ENCODE results near the gene DCAF4.

Gene DCAF4, protein sequence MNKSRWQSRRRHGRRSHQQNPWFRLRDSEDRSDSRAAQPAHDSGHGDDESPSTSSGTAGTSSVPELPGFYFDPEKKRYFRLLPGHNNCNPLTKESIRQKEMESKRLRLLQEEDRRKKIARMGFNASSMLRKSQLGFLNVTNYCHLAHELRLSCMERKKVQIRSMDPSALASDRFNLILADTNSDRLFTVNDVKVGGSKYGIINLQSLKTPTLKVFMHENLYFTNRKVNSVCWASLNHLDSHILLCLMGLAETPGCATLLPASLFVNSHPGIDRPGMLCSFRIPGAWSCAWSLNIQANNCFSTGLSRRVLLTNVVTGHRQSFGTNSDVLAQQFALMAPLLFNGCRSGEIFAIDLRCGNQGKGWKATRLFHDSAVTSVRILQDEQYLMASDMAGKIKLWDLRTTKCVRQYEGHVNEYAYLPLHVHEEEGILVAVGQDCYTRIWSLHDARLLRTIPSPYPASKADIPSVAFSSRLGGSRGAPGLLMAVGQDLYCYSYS

DNA sequence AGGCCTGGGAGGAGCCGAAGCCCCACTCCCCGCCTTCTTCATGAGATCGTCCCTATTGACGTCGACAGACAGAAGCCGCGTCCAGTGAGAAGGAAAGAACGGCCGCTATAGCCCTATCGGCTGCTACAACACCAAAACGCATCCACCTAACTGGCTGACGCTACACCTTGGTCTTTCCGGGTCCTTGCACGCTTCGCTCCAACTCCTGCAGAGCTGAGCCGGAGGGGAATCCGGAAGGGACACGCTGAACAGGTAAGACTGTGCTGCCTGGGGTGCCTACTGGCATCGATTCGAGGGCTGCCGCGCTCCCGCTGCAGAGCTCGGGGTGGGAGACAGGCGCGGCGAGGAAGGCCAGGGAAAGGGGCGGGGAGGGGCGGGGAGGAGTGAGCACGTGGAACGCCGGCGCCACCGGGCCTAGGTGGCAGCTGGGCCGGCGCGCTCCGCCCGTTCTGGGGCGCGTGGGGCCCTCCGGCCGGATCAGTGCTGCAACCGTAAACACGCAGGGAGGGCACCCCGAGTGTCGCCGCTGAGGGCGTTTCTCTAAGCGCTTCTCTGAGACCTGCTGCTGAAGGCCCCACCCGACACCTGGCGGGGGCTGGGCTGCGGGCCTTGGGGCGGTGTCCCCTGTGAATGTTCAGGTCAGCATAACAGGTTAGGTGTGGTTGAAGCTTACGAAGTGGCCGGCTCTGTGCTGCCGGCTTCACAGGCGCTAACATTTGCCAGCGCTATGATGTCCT lies at the start of gene DCAF4:
Gene DCAF4, plus strand, starts transcription at position 173 of the 737 bp plus-strand sequence. CDS start 11,515 bp downstream, outside the sequence.
- in situ Hi-C loops (cut with MboI; ENCODE audit: low pct_unique_long_range_greater_than_20kb, low sequenced_read_pairs) = no loop called here
- DNase-seq = peak; percentile 95

DNA sequence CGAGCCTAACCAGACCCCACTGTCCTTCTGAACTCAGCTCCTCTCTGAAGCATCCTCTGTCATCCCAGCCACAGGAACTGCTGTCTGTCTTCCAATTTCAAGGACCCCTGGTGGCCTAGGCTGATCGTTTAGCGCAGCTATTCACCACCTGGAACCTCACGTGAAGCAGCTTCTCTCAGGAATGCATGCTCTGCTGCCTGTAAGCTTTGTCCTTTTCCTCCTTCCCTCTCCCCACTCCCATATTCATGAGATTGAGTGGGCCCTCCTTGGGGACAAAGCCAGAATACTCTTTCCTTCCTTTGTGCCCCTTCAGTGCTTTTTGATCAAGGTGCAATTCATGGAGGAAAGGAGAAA lies 49.6 kb upstream of the DCAF4 start:
- DNase-seq = no peak
- in situ Hi-C loops (cut with MboI; ENCODE audit: low pct_unique_long_range_greater_than_20kb, low sequenced_read_pairs) = loop anchor here (25.0 kb wide), 1 partner anchor 364 kb away; no protein-coding TSS in a partner anchor

DNA sequence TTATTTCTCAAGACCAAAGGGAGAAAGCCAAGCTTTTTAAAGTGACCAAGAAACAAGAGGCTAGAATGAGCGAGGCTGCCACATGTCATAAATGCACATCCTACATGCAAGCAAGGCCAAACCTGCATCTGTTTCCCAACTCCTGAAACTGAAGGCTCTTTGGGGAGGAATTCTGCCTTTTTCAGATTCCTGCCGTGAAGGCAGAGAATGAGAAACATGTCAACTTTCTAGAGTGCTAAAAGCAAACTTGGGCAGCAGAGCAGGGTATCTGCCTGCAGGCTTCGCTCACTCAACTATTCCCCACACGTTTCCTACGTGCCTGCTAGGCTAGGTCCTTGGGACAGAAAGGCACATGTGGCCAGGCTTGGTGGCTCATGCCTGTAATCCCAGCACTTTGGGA lies 47.5 kb upstream of the DCAF4 start:
- no peak for DNase-seq
- in situ Hi-C loops (cut with MboI; ENCODE audit: low pct_unique_long_range_greater_than_20kb, low sequenced_read_pairs) = loop anchor here (25.0 kb wide), 1 partner anchor 366 kb away; no protein-coding TSS in a partner anchor

DNA sequence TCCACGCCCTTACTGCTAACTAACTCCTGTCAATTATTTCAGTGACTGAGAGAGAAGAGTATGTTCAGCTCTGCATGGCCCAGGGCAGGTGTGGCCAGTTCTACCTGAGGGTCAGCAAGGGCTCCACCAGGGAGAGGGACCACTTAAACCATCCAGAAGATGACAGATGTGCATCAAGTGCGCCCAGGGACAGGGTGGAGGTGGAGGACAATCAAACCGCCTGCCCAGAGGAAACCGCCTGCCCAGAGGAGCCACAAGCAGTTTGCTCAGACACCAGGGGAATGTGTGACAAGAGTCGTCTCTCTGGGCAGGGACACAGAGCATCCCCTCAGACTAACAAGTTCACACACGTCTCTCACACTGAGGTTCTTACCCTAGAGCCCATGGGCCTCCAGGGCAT lies 46.8 kb upstream of the DCAF4 start:
- DNase-seq = no peak
- in situ Hi-C loops (cut with MboI; ENCODE audit: low pct_unique_long_range_greater_than_20kb, low sequenced_read_pairs) = loop anchor here (25.0 kb wide), 1 partner anchor 367 kb away; no protein-coding TSS in a partner anchor

DNA sequence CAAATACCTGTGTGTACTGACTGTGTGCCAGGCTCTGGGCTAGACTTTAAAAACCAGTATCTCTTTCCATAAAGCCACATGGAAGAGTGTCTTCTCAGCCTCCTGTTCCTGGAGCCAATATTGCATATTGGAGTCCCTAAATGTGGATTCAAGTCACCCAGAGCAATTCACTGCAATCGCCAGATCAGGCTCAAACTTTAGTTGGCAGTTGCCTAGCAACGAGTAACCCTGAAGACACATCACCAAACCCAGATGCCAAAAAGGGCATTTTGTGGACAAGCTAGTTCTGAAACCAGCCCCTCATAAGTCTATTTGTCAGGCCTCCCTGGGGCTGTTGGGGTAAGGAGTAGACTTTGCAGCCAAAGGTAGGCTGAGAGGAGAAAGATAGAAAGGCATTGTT lies 46.1 kb upstream of the DCAF4 start:
- DNase-seq = no peak

DNA sequence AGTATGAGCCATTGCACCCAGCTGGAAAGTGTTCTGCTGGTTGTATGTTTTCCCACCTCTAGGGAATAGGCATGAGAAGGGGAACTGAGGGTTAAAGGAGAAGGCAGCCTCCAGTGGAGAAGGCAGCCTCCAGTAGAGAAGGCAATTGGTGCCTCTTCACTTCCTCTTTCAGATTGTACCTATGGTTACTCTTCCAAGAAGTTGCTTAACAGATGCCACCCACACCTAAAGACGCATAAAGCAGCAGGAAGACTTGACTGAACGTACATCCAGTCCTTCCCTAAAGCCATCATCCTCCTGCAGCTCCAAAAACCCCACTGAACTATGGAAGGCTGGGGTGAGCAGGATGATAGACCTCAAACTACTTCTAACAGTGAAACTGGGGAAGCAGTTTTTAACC lies 45.4 kb upstream of the DCAF4 start:
- peak; percentile 45 for DNase-seq
- in situ Hi-C loops (cut with MboI; ENCODE audit: low pct_unique_long_range_greater_than_20kb, low sequenced_read_pairs) = loop anchor here (25.0 kb wide), 1 partner anchor 369 kb away; no protein-coding TSS in a partner anchor

More for the DNA sequence above, 46.1 kb upstream of the DCAF4 start:
- in situ Hi-C loops (cut with MboI; ENCODE audit: low pct_unique_long_range_greater_than_20kb, low sequenced_read_pairs) = loop anchor here (25.0 kb wide), 1 partner anchor 368 kb away; no protein-coding TSS in a partner anchor

DNA sequence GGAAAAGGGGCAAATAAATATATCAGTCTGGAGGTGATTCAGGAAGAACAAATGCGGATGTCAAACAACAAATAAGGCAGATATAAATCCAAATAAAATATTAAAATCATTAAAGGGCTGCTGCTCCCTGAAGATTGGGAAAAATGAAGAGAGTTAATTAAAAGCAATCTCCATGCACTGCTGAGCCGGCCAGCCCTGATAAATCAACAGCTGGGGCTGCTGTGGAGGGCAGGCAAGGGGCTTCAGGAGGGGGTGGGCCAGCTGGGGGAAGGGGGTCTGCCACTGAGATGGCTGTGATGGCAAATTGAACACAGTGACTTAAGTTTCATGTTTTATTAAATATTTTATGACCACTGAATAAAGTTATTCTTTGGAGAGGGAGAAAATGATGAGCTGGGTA lies 44.7 kb upstream of the DCAF4 start:
- in situ Hi-C loops (cut with MboI; ENCODE audit: low pct_unique_long_range_greater_than_20kb, low sequenced_read_pairs) = loop anchor here (25.0 kb wide), 1 partner anchor 369 kb away; no protein-coding TSS in a partner anchor
- DNase-seq = no peak

DNA sequence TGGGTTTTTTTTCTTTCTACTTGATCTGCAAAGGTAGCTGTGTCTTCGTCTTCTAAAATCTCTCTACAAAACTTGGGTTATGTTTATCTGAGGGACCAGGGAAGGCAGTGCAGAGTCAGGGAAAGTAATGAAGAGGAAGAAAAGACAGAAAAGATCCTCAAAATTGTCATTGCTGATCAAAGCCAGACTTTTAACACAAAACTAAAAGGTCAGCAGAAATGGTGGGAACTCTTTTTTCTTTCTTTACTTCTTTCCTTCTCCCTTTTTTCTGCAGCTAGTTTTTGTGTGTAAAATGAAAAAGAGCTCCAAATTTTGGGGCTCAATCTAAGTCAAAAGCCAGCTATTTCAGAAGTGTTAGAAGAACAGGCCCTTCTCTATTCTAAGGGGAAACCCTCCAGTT lies 44.2 kb upstream of the DCAF4 start:
- in situ Hi-C loops (cut with MboI; ENCODE audit: low pct_unique_long_range_greater_than_20kb, low sequenced_read_pairs) = loop anchor here (25.0 kb wide), 1 partner anchor 370 kb away; no protein-coding TSS in a partner anchor
- DNase-seq = no peak

DNA sequence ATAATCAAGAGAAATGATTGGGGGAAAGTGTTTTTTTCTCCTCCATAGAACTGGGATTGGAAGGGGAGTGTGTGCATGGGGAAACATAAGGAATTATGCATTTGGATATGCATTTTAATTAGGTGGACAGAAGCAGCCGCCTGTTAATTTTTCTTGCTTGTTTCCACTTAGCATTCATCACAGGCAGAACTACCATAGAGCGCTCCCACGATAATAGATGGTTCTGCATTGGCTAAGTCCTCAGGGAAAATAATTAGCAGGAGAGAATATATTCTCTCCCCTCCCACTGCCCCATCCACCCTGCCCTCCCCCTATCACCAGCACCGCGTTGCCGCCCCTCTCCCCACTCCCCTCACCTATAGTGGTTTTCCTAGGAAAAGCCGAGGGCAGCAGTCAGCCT lies 43.8 kb upstream of the DCAF4 start:
- in situ Hi-C loops (cut with MboI; ENCODE audit: low pct_unique_long_range_greater_than_20kb, low sequenced_read_pairs) = loop anchor here (25.0 kb wide), 1 partner anchor 370 kb away; no protein-coding TSS in a partner anchor
- DNase-seq = no peak

DNA sequence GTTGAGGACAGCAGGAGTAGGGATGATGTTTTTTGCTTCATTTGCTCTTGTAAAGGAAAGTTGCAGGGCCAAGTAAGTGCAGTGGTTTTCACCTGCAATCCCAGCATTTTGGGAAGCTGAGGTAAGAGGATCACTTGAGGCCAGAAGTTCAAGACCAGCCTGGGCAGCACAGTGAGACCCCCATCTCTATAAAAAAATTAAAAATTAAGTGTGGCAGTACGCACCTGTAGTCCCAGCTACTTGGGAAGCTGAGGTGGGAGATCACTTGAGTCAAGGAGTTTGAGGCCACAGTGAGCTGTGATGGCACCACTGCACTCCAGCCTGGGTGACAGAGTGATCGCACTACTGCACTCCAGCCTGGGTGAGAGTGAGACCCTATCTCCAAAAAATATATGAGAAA lies 43.2 kb upstream of the DCAF4 start:
- in situ Hi-C loops (cut with MboI; ENCODE audit: low pct_unique_long_range_greater_than_20kb, low sequenced_read_pairs) = loop anchor here (25.0 kb wide), 1 partner anchor 371 kb away; no protein-coding TSS in a partner anchor
- no peak for DNase-seq

DNA sequence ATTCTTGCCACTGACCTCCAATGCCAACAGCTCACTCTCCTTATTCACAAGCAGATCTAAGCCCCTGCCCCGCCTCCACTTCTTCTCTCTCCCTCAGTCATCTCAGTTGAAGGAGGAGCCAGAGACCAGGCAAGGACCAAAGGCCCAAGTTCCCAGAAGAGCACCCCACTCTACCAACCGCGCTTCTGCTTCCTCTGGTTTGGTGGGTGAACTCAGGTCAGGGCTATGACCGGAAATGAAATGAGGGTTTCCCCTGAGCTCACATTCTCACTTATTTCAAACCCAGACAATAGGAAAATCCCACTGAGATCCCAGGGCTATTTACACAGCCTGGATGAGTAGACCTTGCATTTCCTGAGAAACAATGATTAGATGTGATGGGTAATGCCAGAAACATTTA lies 42.3 kb upstream of the DCAF4 start:
- in situ Hi-C loops (cut with MboI; ENCODE audit: low pct_unique_long_range_greater_than_20kb, low sequenced_read_pairs) = loop anchor here (25.0 kb wide), 1 partner anchor 372 kb away; no protein-coding TSS in a partner anchor
- no peak for DNase-seq

DNA sequence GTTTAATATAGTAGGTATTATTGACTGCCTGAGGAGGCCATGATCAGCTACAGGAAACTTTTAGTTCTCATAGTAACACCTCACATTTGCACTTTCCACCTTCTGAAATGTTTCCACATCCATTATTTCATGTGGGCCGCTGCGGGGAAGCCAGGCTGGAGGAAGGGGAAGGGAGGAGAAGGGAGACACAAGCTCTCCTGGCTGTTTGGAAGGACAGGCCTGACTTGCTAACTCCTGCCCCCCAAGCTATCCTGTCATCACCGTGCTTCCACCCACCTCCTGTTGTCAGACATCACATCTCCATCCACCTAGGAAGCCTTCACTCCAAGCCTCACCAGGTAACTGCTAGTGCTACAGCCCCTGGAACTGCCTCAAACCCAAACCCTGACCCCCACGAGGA lies 41.9 kb upstream of the DCAF4 start:
- in situ Hi-C loops (cut with MboI; ENCODE audit: low pct_unique_long_range_greater_than_20kb, low sequenced_read_pairs) = loop anchor here (25.0 kb wide), 1 partner anchor 372 kb away; no protein-coding TSS in a partner anchor
- DNase-seq = no peak

DNA sequence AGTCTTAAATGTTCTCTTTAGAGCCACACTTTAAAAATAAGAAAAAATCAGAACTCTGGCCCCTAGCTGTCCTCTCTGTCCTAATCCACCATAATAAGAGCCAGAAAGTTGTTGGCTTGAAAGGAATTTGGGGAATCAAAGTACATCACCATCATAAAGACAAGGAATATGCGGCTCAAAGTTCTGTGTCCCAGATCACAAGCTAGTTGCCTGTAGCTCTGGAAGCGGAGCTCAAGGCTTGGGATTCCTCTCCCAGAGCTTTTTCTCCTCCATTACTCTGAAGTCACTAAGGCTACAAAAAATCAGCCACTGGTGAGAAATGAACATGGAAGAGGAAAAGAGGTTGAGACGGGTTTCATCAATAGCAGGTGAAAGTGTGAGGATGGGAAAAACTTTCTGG lies 38.8 kb upstream of the DCAF4 start:
- in situ Hi-C loops (cut with MboI; ENCODE audit: low pct_unique_long_range_greater_than_20kb, low sequenced_read_pairs) = loop anchor here (25.0 kb wide), 1 partner anchor 375 kb away; no protein-coding TSS in a partner anchor
- no peak for DNase-seq

DNA sequence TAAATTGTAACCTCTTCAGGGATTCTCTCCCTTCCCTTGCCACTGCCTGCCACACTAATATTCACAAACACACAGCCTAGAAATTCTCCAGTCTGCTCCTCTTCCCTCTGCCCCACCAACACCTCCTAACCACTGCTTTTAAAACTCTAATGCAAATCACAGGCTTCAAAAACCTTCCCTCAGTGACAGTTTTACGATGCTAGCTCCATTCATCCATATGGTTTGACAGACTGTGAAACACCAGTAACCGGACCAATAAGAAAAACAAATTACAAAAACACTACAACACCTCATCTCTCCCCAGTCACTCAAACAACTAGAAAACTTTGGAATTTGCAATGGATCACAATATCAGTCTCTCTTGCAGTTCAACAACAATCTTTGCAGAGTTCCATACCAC lies 38.1 kb upstream of the DCAF4 start:
- no peak for DNase-seq
- in situ Hi-C loops (cut with MboI; ENCODE audit: low pct_unique_long_range_greater_than_20kb, low sequenced_read_pairs) = loop anchor here (25.0 kb wide), 1 partner anchor 376 kb away; no protein-coding TSS in a partner anchor

DNA sequence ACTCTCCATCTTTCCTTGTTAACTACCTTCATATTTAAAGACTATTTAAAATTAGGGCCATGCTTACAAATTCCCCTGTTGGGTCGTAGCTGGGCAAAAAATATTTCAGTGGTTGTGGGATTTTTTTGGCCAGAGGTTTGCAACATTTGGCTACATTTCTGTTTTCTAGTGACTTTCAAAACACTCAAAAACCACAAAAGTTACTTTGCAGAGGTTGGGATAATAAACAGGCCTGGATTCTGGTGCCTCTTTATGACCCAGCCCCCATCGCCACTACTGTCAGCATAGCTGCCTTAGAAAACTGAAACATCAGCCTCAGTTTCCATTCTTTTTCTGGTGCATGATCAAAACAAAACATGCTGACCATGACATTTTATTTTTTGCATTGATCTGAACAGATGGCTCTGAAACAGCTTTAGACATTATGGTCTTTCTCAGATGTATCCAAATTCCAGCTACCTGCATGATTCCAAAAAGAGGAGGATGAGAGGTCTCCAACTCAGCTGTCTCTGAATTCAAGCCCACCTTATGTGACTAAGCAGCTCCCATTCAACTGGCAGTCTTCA lies 37.5 kb upstream of the DCAF4 start:
- no peak for DNase-seq
- in situ Hi-C loops (cut with MboI; ENCODE audit: low pct_unique_long_range_greater_than_20kb, low sequenced_read_pairs) = loop anchor here (25.0 kb wide), 1 partner anchor 376 kb away; no protein-coding TSS in a partner anchor

DNA sequence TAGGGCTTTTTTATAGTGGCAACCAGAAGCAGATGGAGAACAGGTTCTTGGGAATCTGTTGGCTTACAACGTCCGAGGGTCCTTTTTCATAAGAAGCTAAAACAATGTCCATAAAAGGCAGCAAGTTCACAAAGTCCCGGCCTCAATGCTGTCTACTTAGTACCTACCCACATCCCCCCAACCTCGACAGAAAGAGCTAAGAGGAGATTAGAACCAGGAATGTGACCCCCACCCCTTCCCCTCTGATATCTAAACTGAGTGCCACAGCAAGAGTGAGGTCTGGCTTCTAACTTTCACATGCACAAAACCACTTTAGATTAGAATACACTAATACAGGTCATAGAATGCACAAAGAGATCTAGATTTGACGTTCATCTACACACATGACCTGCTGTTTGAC lies 36.9 kb upstream of the DCAF4 start:
- in situ Hi-C loops (cut with MboI; ENCODE audit: low pct_unique_long_range_greater_than_20kb, low sequenced_read_pairs) = loop anchor here (25.0 kb wide), 1 partner anchor 377 kb away; no protein-coding TSS in a partner anchor
- DNase-seq = no peak

DNA sequence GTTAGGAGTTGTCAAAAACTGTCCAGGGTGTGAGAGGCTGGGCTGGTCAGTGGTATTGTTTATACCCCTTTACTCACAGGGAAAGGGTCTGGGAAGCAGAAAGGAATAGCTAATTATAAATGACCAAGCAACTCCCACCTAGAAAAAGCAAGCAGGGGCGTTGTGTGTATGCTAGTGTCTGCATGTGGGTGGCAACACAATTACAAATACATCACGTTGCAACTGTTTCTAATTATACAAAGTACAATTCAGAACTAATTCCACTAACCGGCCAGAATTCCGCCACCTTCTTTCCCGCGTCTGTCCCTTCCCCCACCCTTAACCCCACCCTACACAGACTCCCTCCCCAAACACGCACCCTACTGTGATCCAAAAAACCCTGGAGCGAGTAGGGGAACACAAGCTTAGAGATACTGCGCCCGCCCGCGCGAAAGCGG lies 34.6 kb upstream of the DCAF4 start:
- no peak for DNase-seq
- in situ Hi-C loops (cut with MboI; ENCODE audit: low pct_unique_long_range_greater_than_20kb, low sequenced_read_pairs) = loop anchor here (25.0 kb wide), 1 partner anchor 379 kb away; no protein-coding TSS in a partner anchor

DNA sequence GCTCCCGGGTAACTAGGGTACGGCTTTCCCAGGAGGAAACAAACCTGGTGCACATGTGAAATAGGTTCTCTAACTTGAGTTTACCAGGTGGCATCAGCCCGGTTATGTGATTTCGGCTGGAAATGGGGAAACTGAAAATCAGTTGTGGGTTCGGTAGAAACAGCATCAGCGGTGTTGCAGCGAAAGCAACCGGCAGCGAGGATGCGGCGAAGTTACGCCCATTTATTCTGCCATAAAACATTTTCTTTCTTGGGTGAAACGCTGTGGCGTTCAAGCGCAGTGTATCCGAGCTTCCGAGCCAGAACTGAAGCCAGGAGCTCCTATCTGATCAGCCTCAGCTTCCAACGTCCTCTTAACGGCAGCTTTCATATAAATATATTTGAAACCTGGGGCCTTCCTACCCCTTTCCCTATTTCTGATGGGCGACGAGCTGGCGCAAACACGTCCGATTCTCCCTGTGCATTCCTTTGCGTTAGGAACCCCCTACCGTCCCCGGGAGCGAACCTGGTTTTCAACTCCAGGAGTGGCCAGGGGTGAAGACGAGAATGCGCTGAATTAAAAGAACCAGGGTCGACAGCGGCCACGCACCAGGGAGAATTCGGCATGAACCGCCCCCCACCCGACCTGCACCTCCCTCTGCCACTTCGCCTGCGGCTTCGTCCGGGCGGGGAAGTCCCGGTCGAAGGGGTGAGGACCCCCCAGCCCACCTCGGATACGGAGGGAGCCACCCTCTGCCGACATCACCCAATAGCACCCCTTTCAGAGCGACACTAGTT lies 34.0 kb upstream of the DCAF4 start:
- in situ Hi-C loops (cut with MboI; ENCODE audit: low pct_unique_long_range_greater_than_20kb, low sequenced_read_pairs) = loop anchor here (25.0 kb wide), 1 partner anchor 380 kb away; no protein-coding TSS in a partner anchor
- no peak for DNase-seq

Measured in KBM-7 (cell line).